Endothelial cell of umbilical vein (primary cell): Measurements from ENCODE around the gene ITIH2.

Experiments used
- CTCF ChIP-seq, 2 donors: IDR thresholded peaks; 1 replicate in 1 of 2; 2 replicates in 1 of 2; pipeline ENCODE4 v1.5.1; 2011; ENCODE audit warnings: low read length in 2 of 2, mild to moderate bottlenecking in 2 of 2, moderate library complexity in 2 of 2, control low read depth in 1 of 2, inconsistent platforms in 1 of 2, low read depth in 1 of 2; ENCODE audit not compliant: insufficient read depth in 1 of 2; ENCODE audit errors: extremely low read depth in 1 of 2
- MAX ChIP-seq: IDR thresholded peaks from 2 replicates; pipeline ENCODE4 v1.6.1; 2011; ENCODE audit not compliant: insufficient read depth, insufficient read length
- MYC ChIP-seq: IDR thresholded peaks from one replicate; pipeline ENCODE4 v1.6.1; 2011; ENCODE audit warnings: mild to moderate bottlenecking, low read depth, low read length
- POLR2A ChIP-seq: IDR thresholded peaks from 2 replicates; pipeline ENCODE4 v1.6.1; 2012; ENCODE audit warnings: low read depth, mild to moderate bottlenecking, control low read depth, low read length

DNA sequence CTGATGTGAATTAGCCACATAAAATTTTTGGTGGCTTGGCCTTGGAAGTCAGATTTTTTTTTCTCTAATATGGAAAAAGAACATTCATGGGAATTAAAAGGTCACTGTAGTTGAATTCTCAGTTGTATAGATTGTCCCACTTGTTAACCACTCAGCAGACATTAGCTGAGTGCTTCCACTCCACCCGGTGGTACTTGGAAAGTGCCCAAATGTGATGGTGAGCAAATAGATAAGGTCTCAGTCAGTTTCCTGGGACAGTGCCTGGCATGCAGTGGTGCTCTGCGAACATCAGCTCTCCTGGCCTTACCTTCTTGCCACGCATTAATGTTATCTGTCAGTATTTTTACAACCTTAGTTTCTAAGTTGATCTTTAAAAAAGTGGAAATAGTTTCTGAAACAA is 86.3 kb downstream of the ITIH2 start:
- TF ChIP-seq CTCF (IDR thresholded peaks at IDR 0.05; ENCODE audit: extremely low read depth in 1 of 2, insufficient read depth in 1 of 2, low read depth in 1 of 2, low read length in 2 of 2) (no peak), MYC (no peak), POLR2A (no peak), MAX (no peak)
